HepG2 (cell line): ENCODE results near the gene NOTUM. TPM values are rescaled to one million over a fixed set of nuclear protein-coding genes. Genes with fewer than 3 reads are reported as not detected.

ENCODE experiments used
- ARHGAP35 ChIP-seq: sonication (generic); formaldehyde crosslinking; IDR thresholded peaks from 2 replicates; pipeline ENCODE4 v1.9.0; 2022; ENCODE audit warnings: mild to moderate bottlenecking, inconsistent platforms, moderate library complexity, missing genetic modification reagents, borderline replicate concordance
- CCDC6 ChIP-seq: sonication (generic); formaldehyde crosslinking; IDR thresholded peaks from 2 replicates; pipeline ENCODE4 v1.8.1; 2022; ENCODE audit warnings: mild to moderate bottlenecking, missing genetic modification reagents, moderate library complexity
- CREB1 ChIP-seq, 2 experiments: fragments of 450-650 bp in 1 of 2; IDR thresholded peaks; 2 replicates each; pipeline ENCODE4 v1.6.1; 2016 to 2017; ENCODE audit warnings: control low read depth in 1 of 2, mild to moderate bottlenecking in 1 of 2, missing compliant biosample characterization in 1 of 2, missing genetic modification characterization in 1 of 2
- ISL2 ChIP-seq: sonication (generic); formaldehyde crosslinking; IDR thresholded peaks from 2 replicates; pipeline ENCODE4 v1.5.0; 2020; ENCODE audit warnings: missing genetic modification reagents
- LBX2 ChIP-seq: sonication (generic); formaldehyde crosslinking; IDR thresholded peaks from 2 replicates; pipeline ENCODE4 v1.5.0; 2020; ENCODE audit warnings: missing genetic modification reagents, mild to moderate bottlenecking, borderline replicate concordance
- MAX ChIP-seq: IDR thresholded peaks from 2 replicates; pipeline ENCODE4 v1.6.1; 2012; ENCODE audit warnings: inconsistent platforms
- MEF2D ChIP-seq: sonication (generic); formaldehyde crosslinking; IDR thresholded peaks from 2 replicates; pipeline ENCODE4 v1.5.1; 2020; ENCODE audit warnings: mild to moderate bottlenecking, missing genetic modification reagents
- MEIS2 ChIP-seq: sonication (generic); formaldehyde crosslinking; IDR thresholded peaks from 2 replicates; pipeline ENCODE4 v1.9.0; 2021; ENCODE audit warnings: mild to moderate bottlenecking, missing genetic modification reagents
- MTERF4 ChIP-seq: sonication (generic); formaldehyde crosslinking; IDR thresholded peaks from 2 replicates; pipeline ENCODE4 v1.8.0; 2023; ENCODE audit warnings: mild to moderate bottlenecking, missing genetic modification reagents
- MXD1 ChIP-seq: sonication (generic); formaldehyde crosslinking; IDR thresholded peaks from 2 replicates; pipeline ENCODE4 v1.4.0; 2020; ENCODE audit warnings: mild to moderate bottlenecking, missing genetic modification reagents
- PHF20 ChIP-seq: sonication (generic); formaldehyde crosslinking; IDR thresholded peaks from 2 replicates; pipeline ENCODE4 v1.5.0; 2020; ENCODE audit warnings: mild to moderate bottlenecking, missing genetic modification reagents
- RBFOX2 ChIP-seq: fragments of 200-400 bp; formaldehyde crosslinking; IDR thresholded peaks from 2 replicates; pipeline ENCODE4 v1.6.1; 2017; ENCODE audit warnings: low read depth, mild to moderate bottlenecking, low read length
- RFXANK ChIP-seq: IDR thresholded peaks from 2 replicates; pipeline ENCODE4 v1.6.1; 2016
- RNF2 ChIP-seq: fragments of 450-650 bp; conservative IDR thresholded peaks from 2 replicates; pipeline ENCODE4 v1.6.1; 2016; ENCODE audit warnings: low read depth
- TAF15 ChIP-seq: fragments of 200-400 bp; formaldehyde crosslinking; IDR thresholded peaks from one replicate; pipeline ENCODE4 v1.6.1; 2018; ENCODE audit warnings: mild to moderate bottlenecking, low read depth, low read length; ENCODE audit not compliant: poor library complexity, severe bottlenecking
- THYN1 ChIP-seq: sonication (generic); formaldehyde crosslinking; IDR thresholded peaks from 2 replicates; pipeline ENCODE4 v1.8.1; 2023; ENCODE audit warnings: low read depth, mild to moderate bottlenecking, moderate library complexity, missing genetic modification reagents, borderline replicate concordance
- ZBTB2 ChIP-seq: sonication (generic); formaldehyde crosslinking; IDR thresholded peaks from 2 replicates; pipeline ENCODE4 v1.8.0; 2022; ENCODE audit warnings: low read depth, missing genetic modification reagents
- ZFP90 ChIP-seq: sonication (generic); formaldehyde crosslinking; IDR thresholded peaks from 2 replicates; pipeline ENCODE4 v1.8.0; 2022; ENCODE audit warnings: missing genetic modification reagents, mild to moderate bottlenecking, inconsistent platforms, borderline replicate concordance
- ZNF234 ChIP-seq: sonication (generic); formaldehyde crosslinking; conservative IDR thresholded peaks from 2 replicates; pipeline ENCODE4 v1.5.1; 2020; ENCODE audit warnings: mild to moderate bottlenecking, missing genetic modification reagents
- ZNF335 ChIP-seq: sonication (generic); formaldehyde crosslinking; IDR thresholded peaks from 2 replicates; pipeline ENCODE4 v1.4.0; 2020; ENCODE audit warnings: missing genetic modification reagents
- ZNF343 ChIP-seq: sonication (generic); formaldehyde crosslinking; IDR thresholded peaks from 2 replicates; pipeline ENCODE4 v1.4.0; 2020; ENCODE audit warnings: mild to moderate bottlenecking, missing genetic modification reagents
- ZNF546 ChIP-seq: sonication (generic); formaldehyde crosslinking; conservative IDR thresholded peaks from 2 replicates; pipeline ENCODE4 v1.8.1; 2023; ENCODE audit warnings: mild to moderate bottlenecking, missing genetic modification reagents
- ZNF607 ChIP-seq: sonication (generic); formaldehyde crosslinking; IDR thresholded peaks from 2 replicates; pipeline ENCODE4 v1.5.1; 2020; ENCODE audit warnings: missing genetic modification reagents, mild to moderate bottlenecking, borderline replicate concordance
- ZNF644 ChIP-seq: IDR thresholded peaks from 2 replicates; pipeline ENCODE4 v1.6.1; 2016; ENCODE audit warnings: low read depth
- ZNF747 ChIP-seq: sonication (generic); formaldehyde crosslinking; IDR thresholded peaks from 2 replicates; pipeline ENCODE4 v1.8.1; 2023; ENCODE audit warnings: missing genetic modification reagents, mild to moderate bottlenecking, borderline replicate concordance
- ZNF816 ChIP-seq: sonication (generic); formaldehyde crosslinking; IDR thresholded peaks from 2 replicates; pipeline ENCODE4 v1.8.0; 2022; ENCODE audit warnings: missing genetic modification reagents, mild to moderate bottlenecking, borderline replicate concordance
- ZSCAN31 ChIP-seq: sonication (generic); formaldehyde crosslinking; IDR thresholded peaks from 2 replicates; pipeline ENCODE4 v1.5.0; 2020; ENCODE audit warnings: low read depth, mild to moderate bottlenecking, missing genetic modification reagents
- polyA plus RNA-seq, 8 experiments: library from polyadenylated mRNA; depleted of rRNA in 3 of 8; stranded (reverse) in 7 of 8; unstranded in 1 of 8; fragments of >200 nt; fragmentation: Illumina TruSeq in 4 of 8; extraction: Trizol in 4 of 8; gene quantifications; 2 replicates each; pipeline versions ENCODE4 v1.2.1 to v1.2.3, GENCODE V29; 2011 to 2016; ENCODE audit warnings: low read depth in 4 of 8, missing spikeins in 1 of 8, mixed read lengths in 1 of 8; ENCODE audit not compliant: insufficient read depth in 1 of 8
- total RNA-seq, 5 experiments: library from RNA; depleted of rRNA; stranded (reverse); fragments of >200 nt; fragmentation: Illumina TruSeq; extraction: Trizol; gene quantifications; 2 replicates each; pipeline ENCODE4 v1.2.3, GENCODE V29; 2016; ENCODE audit warnings: low read depth in 1 of 5

NOTUM gene
- total and polyA plus RNA-seq, 2 of the 13 experiments (the other 11 are each of a cell fraction or from before 2014, with no cell fraction given), result 150 to 160 TPM

GRCh38 chr17:81959362-81960129 lies 1.4 kb downstream of the NOTUM start (continued):
- TF ChIP-seq ZSCAN31, result peak; percentile 45; the same call in 1 of the 2 replicates
- peak; percentile 63 for TF ChIP-seq CCDC6
- TF ChIP-seq MEF2D, result no peak
- TF ChIP-seq TAF15, result peak; percentile 42
- 0 out of 2 replicates have a peak, but pooled peaks have one; percentile 21 for TF ChIP-seq ZNF335 (CRISPR knock-in tag)
- TF ChIP-seq ZNF546 (CRISPR knock-in tag), result no peak; the same call in 1 of the 2 replicates
- peak; percentile 45; the same call in 1 of the 2 replicates for TF ChIP-seq MEIS2
- no peak for TF ChIP-seq ZNF644 (CRISPR knock-in tag)
- peak; percentile 64; the same call in 1 of the 2 replicates for TF ChIP-seq RNF2
- TF ChIP-seq RFXANK (CRISPR knock-in tag), result no peak
- peak; percentile 89 for TF ChIP-seq MAX
- TF ChIP-seq LBX2 (CRISPR knock-in tag), result no peak
- no peak for TF ChIP-seq ZFP90 (CRISPR knock-in tag)
- TF ChIP-seq ZNF747 (CRISPR knock-in tag), result 0 out of 2 replicates have a peak, but pooled peaks have one; percentile 53
- 0 out of 2 replicates have a peak, but pooled peaks have one; percentile 50 for TF ChIP-seq ARHGAP35 (CRISPR knock-in tag)
- TF ChIP-seq ZNF607 (CRISPR knock-in tag), result peak; percentile 50
- TF ChIP-seq ZNF816 (CRISPR knock-in tag), result peak; percentile 19; the same call in 1 of the 2 replicates
- peak; percentile 67 for TF ChIP-seq MXD1 (CRISPR knock-in tag)
- peak; percentile 54; the same call in 1 of the 2 replicates for TF ChIP-seq ZBTB2 (CRISPR knock-in tag)
- no peak; the same call in 1 of the 2 replicates for TF ChIP-seq ZNF343 (CRISPR knock-in tag)
- 0 out of 2 replicates have a peak, but pooled peaks have one; percentile 61 for TF ChIP-seq THYN1
- TF ChIP-seq ISL2 (CRISPR knock-in tag), result peak; percentile 6; the same call in 1 of the 2 replicates
- TF ChIP-seq RBFOX2, result peak; percentile 79
- peak; percentile 59 for TF ChIP-seq PHF20 (CRISPR knock-in tag)
- TF ChIP-seq ZNF234 (CRISPR knock-in tag), result no peak
- TF ChIP-seq CREB1 (IDR thresholded peaks at IDR 0.05), result no peak
- no peak for TF ChIP-seq CREB1 (CRISPR knock-in tag; IDR thresholded peaks at IDR 0.05)
- no peak for TF ChIP-seq MTERF4 (CRISPR knock-in tag)
